K562 (cell line): ENCODE results near the gene ABCA7. TPM values are rescaled to one million over a fixed set of nuclear protein-coding genes. Genes with fewer than 3 reads are reported as not detected.

Experiments
- FOXK2 ChIP-seq, 2 experiments: fragments of 450-650 bp; IDR thresholded peaks in 1 of 2; conservative IDR thresholded peaks in 1 of 2; 2 replicates each; pipeline ENCODE4 v1.6.1; 2016; ENCODE audit warnings: low read depth in 2 of 2, mild to moderate bottlenecking in 1 of 2
- HOXB6 ChIP-seq: fragments of 250-450 bp; sonication (Bioruptor Pico); IDR thresholded peaks from 2 replicates; pipeline ENCODE4 v1.5.1; 2022; ENCODE audit warnings: mild to moderate bottlenecking, borderline replicate concordance
- LCOR ChIP-seq: sonication (generic); formaldehyde crosslinking; IDR thresholded peaks from 2 replicates; pipeline ENCODE4 v1.8.0; 2022; ENCODE audit warnings: mild to moderate bottlenecking, missing genetic modification reagents
- MAFG ChIP-seq: fragments of 450-650 bp; conservative IDR thresholded peaks from 2 replicates; pipeline ENCODE4 v1.6.1; 2016; ENCODE audit warnings: missing genetic modification characterization, missing compliant biosample characterization
- NFE2 ChIP-seq: IDR thresholded peaks from 2 replicates; pipeline ENCODE4 v1.6.1; 2014; ENCODE audit warnings: antibody characterized with exemption, low read depth
- NFRKB ChIP-seq: fragments of 450-650 bp; IDR thresholded peaks from 2 replicates; pipeline ENCODE4 v1.6.1; 2016; ENCODE audit warnings: low read depth
- PRPF4 ChIP-seq: fragments of 200-400 bp; formaldehyde crosslinking; IDR thresholded peaks from one replicate; pipeline ENCODE4 v1.6.1; 2017; ENCODE audit warnings: low read length, low read depth, mild to moderate bottlenecking; ENCODE audit not compliant: insufficient read depth, poor library complexity, severe bottlenecking
- SAP30 ChIP-seq: fragments of 200-600 bp; sonication (generic); IDR thresholded peaks from 2 replicates; pipeline ENCODE4 v1.6.1; 2012; ENCODE audit warnings: borderline replicate concordance, low read depth, mild to moderate bottlenecking, moderate library complexity, low read length, control low read depth, inconsistent platforms; ENCODE audit not compliant: insufficient read depth, poor library complexity, severe bottlenecking
- SIX5 ChIP-seq, 2 experiments: IDR thresholded peaks; 2 replicates each; pipeline ENCODE4 v1.6.1; 2011; ENCODE audit warnings: low read length in 2 of 2, borderline replicate concordance in 1 of 2, low read depth in 1 of 2, mild to moderate bottlenecking in 1 of 2, moderate library complexity in 1 of 2; ENCODE audit not compliant: insufficient read depth in 1 of 2
- ZC3H4 ChIP-seq: sonication (generic); formaldehyde crosslinking; IDR thresholded peaks from 2 replicates; pipeline ENCODE4 v1.9.0; 2021; ENCODE audit warnings: missing genetic modification reagents, borderline replicate concordance
- ZNF311 ChIP-seq: fragments of 250-450 bp; sonication (Bioruptor Pico); IDR thresholded peaks from 2 replicates; pipeline ENCODE4 v1.4.0; 2020; ENCODE audit warnings: mild to moderate bottlenecking, moderate library complexity
- ZNF561 ChIP-seq: fragments of 450-650 bp; formaldehyde crosslinking; conservative IDR thresholded peaks from 2 replicates; pipeline ENCODE4 v1.4.0; 2020; ENCODE audit warnings: mild to moderate bottlenecking, moderate library complexity
- ZSCAN32 ChIP-seq: fragments of 450-650 bp; formaldehyde crosslinking; IDR thresholded peaks from 2 replicates; pipeline ENCODE4 v1.4.0; 2020; ENCODE audit warnings: mild to moderate bottlenecking, moderate library complexity
- polyA plus RNA-seq, 8 experiments: library from polyadenylated mRNA; depleted of rRNA in 4 of 8; stranded (reverse) in 5 of 8; unstranded in 3 of 8; fragments of >200 nt; fragmentation: Nextera tagmentation in 2 of 8; fragmentation: Illumina TruSeq in 1 of 8; extraction: Ambion mirVana in 2 of 8; extraction: Trizol in 1 of 8; gene quantifications; 2 replicates each; pipeline versions ENCODE4 v1.2.1 to v1.2.3, GENCODE V29; 2011 to 2014; ENCODE audit warnings: inconsistent platforms in 1 of 8, missing spikeins in 1 of 8
- total RNA-seq, 7 experiments: library from RNA; depleted of rRNA in 6 of 7; stranded (reverse); fragments of >200 nt in 6 of 7; fragmentation: Illumina TruSeq in 2 of 7; extraction: Trizol in 2 of 7; gene quantifications; 2 replicates each; pipeline versions ENCODE4 v1.2.1 to v1.2.3, GENCODE V29; 2011 to 2021; ENCODE audit warnings: low replicate concordance in 1 of 7
- TF ChIP-seq, protein P1 (sequence below), 2 experiments: fragments of 450-650 bp in 1 of 2; sonication (generic) in 1 of 2; formaldehyde crosslinking in 1 of 2; IDR thresholded peaks; 2 replicates each; pipeline versions ENCODE4 v1.7.1 to v1.9.0; 2016 to 2022; ENCODE audit warnings: inconsistent platforms in 1 of 2, mild to moderate bottlenecking in 1 of 2, missing genetic modification reagents in 1 of 2
- TF ChIP-seq, protein P2 (sequence below): fragments of 450-650 bp; formaldehyde crosslinking; IDR thresholded peaks from 2 replicates; pipeline ENCODE4 v1.4.0; 2020; ENCODE audit warnings: mild to moderate bottlenecking

ABCA7 gene
- total and polyA plus RNA-seq, 9 of the 15 experiments (the other 6 are each of a cell fraction or from before 2014, with no cell fraction given): 2.3 to 96.1 (median 31.2) TPM

DNA sequence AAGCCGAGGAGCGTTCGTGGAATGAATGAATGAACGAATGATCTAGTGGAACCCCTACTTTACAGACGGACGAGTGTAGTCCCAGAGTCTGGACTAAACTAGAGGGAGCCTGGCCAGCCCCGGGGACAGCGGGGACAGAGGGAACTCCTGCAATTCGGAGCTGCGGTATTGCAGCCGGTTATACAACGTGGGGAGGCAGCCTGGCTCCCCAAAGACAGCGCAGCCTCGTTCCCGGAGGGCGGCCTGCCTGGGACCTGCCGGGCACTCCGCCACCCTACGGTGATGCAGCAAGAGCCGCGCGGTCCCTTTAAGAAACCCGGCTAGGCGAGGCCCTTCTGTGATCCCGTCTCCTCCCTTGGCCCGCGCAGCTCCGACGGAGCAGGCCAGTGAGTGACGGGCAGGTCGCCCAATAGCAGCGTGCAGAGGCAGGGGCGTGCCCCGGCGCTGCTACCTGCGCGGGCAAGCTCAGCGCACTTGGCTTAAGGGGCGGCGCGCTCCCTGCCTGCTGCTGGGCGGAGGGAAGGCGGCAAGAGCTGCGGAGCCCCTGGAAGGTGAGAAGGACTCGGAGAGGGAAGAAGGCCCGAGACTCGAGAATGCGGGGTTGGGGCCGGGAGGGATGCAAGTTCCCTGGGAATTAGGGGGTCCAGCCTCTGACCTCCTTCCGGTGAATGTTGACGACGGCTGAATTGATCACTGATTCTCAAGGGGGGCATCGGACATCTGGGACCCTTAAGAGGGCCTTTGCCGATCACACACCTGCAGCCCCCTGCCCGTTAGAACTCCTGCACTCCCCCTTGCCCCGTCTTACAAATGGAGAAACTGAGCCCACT is at the start of gene ABCA7 (continued):
- TF ChIP-seq SAP30 (no peak), ZC3H4 (CRISPR knock-in tag) (no peak; the same call in 1 of the 2 replicates), ZNF561 (CRISPR knock-in tag) (0 out of 2 replicates have a peak, but pooled peaks have one; percentile 28), FOXK2 (conservative IDR thresholded peaks at IDR 0.05 in 1 of 2, IDR thresholded peaks at IDR 0.05 in 1 of 2; ENCODE audit: low read depth in 2 of 2) (peak in 1 of 2 experiments; percentile 44; a peak in 2 of 4 replicates), NFE2 (peak; percentile 72), HOXB6 (CRISPR knock-in tag) (no peak), SIX5 (IDR thresholded peaks at IDR 0.05; ENCODE audit: borderline replicate concordance in 1 of 2, insufficient read depth in 1 of 2, low read depth in 1 of 2, low read length in 2 of 2) (no peak), NFRKB (no peak), ZSCAN32 (CRISPR knock-in tag) (no peak), MAFG (tag) (no peak), ZNF311 (CRISPR knock-in tag) (no peak), LCOR (CRISPR knock-in tag) (no peak), PRPF4 (no peak)
- TF ChIP-seq, protein P1, sequence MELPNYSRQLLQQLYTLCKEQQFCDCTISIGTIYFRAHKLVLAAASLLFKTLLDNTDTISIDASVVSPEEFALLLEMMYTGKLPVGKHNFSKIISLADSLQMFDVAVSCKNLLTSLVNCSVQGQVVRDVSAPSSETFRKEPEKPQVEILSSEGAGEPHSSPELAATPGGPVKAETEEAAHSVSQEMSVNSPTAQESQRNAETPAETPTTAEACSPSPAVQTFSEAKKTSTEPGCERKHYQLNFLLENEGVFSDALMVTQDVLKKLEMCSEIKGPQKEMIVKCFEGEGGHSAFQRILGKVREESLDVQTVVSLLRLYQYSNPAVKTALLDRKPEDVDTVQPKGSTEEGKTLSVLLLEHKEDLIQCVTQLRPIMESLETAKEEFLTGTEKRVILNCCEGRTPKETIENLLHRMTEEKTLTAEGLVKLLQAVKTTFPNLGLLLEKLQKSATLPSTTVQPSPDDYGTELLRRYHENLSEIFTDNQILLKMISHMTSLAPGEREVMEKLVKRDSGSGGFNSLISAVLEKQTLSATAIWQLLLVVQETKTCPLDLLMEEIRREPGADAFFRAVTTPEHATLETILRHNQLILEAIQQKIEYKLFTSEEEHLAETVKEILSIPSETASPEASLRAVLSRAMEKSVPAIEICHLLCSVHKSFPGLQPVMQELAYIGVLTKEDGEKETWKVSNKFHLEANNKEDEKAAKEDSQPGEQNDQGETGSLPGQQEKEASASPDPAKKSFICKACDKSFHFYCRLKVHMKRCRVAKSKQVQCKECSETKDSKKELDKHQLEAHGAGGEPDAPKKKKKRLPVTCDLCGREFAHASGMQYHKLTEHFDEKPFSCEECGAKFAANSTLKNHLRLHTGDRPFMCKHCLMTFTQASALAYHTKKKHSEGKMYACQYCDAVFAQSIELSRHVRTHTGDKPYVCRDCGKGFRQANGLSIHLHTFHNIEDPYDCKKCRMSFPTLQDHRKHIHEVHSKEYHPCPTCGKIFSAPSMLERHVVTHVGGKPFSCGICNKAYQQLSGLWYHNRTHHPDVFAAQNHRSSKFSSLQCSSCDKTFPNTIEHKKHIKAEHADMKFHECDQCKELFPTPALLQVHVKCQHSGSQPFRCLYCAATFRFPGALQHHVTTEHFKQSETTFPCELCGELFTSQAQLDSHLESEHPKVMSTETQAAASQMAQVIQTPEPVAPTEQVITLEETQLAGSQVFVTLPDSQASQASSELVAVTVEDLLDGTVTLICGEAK (IDR thresholded peaks at IDR 0.05): no peak; the same call in 1 of the 2 replicates
- TF ChIP-seq, protein P1 (CRISPR knock-in tag; IDR thresholded peaks at IDR 0.05): no peak
- TF ChIP-seq, protein P2, sequence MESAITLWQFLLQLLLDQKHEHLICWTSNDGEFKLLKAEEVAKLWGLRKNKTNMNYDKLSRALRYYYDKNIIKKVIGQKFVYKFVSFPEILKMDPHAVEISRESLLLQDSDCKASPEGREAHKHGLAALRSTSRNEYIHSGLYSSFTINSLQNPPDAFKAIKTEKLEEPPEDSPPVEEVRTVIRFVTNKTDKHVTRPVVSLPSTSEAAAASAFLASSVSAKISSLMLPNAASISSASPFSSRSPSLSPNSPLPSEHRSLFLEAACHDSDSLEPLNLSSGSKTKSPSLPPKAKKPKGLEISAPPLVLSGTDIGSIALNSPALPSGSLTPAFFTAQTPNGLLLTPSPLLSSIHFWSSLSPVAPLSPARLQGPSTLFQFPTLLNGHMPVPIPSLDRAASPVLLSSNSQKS: no peak
